Osteoblast (primary cell): ENCODE data around the gene RAPGEF3. TPM values are rescaled to one million over a fixed set of nuclear protein-coding genes. Genes with fewer than 3 reads are reported as not detected.

Source experiments
- DNase-seq: peaks from one replicate; pipeline ENCODE4 v3.0.0; 2011; ENCODE audit warnings: low spot score, mixed read lengths; ENCODE audit not compliant: insufficient read length; ENCODE audit errors: missing footprints
- H2AFZ ChIP-seq: 2 replicates; pipeline ENCODE4 v1.6.0; 2011; ENCODE audit warnings: mild to moderate bottlenecking, low read length
- H3K27ac ChIP-seq: 2 replicates; pipeline ENCODE4 v1.5.1; 2011; ENCODE audit warnings: mild to moderate bottlenecking, low read depth, low read length, moderate library complexity
- H3K27me3 ChIP-seq: 2 replicates; pipeline ENCODE4 v1.6.0; 2012; ENCODE audit warnings: mild to moderate bottlenecking, control low read depth, inconsistent platforms, low read length, moderate library complexity; ENCODE audit not compliant: insufficient read depth
- H3K36me3 ChIP-seq: 2 replicates; pipeline ENCODE4 v1.5.1; 2011; ENCODE audit warnings: mild to moderate bottlenecking, low read length, control low read depth, moderate library complexity; ENCODE audit not compliant: insufficient read depth
- H3K4me1 ChIP-seq: 2 replicates; pipeline ENCODE4 v1.5.1; 2011; ENCODE audit warnings: mild to moderate bottlenecking, low read length, control low read depth, moderate library complexity; ENCODE audit not compliant: insufficient read depth
- H3K4me2 ChIP-seq: 2 replicates; pipeline ENCODE4 v1.6.0; 2011; ENCODE audit warnings: mild to moderate bottlenecking, low read length; ENCODE audit not compliant: insufficient read depth
- H3K4me3 ChIP-seq: fragments of 200-600 bp; sonication (generic); 3 replicates; pipeline ENCODE4 v1.5.1; 2012; ENCODE audit warnings: mild to moderate bottlenecking, low read length, inconsistent platforms; ENCODE audit not compliant: insufficient read depth
- H3K79me2 ChIP-seq: 2 replicates; pipeline ENCODE4 v1.6.0; 2012; ENCODE audit warnings: mild to moderate bottlenecking, low read length, control low read depth, inconsistent platforms; ENCODE audit not compliant: insufficient read depth
- H3K9me3 ChIP-seq: 2 replicates; pipeline ENCODE4 v1.5.1; 2011; ENCODE audit warnings: low read depth, low read length, control low read depth
- H4K20me1 ChIP-seq: 2 replicates; pipeline ENCODE4 v1.6.0; 2012; ENCODE audit warnings: mild to moderate bottlenecking, low read length, control low read depth; ENCODE audit not compliant: insufficient read depth
- total RNA-seq: library from RNA; depleted of rRNA; stranded (reverse); fragments of >200 nt; gene quantifications from 2 replicates; pipeline ENCODE4 v1.2.3, GENCODE V29; 2012
- TF ChIP-seq, protein P1 (sequence below): IDR thresholded peaks from 2 replicates; pipeline ENCODE4 v1.5.1; 2011; ENCODE audit warnings: mild to moderate bottlenecking, low read depth, low read length, moderate library complexity; ENCODE audit errors: extremely low read depth

Gene RAPGEF3
- total RNA-seq, 1 donor, result 4.3 TPM

- H3K9me3 ChIP-seq, result no peaks in the 10 kb centered on the region
- H3K27ac ChIP-seq, result no peak overlapping the region
- H3K36me3 ChIP-seq, result no peaks in the 10 kb centered on the region
- no peaks in the 10 kb centered on the region for H3K27me3 ChIP-seq
- TF ChIP-seq, protein P1, sequence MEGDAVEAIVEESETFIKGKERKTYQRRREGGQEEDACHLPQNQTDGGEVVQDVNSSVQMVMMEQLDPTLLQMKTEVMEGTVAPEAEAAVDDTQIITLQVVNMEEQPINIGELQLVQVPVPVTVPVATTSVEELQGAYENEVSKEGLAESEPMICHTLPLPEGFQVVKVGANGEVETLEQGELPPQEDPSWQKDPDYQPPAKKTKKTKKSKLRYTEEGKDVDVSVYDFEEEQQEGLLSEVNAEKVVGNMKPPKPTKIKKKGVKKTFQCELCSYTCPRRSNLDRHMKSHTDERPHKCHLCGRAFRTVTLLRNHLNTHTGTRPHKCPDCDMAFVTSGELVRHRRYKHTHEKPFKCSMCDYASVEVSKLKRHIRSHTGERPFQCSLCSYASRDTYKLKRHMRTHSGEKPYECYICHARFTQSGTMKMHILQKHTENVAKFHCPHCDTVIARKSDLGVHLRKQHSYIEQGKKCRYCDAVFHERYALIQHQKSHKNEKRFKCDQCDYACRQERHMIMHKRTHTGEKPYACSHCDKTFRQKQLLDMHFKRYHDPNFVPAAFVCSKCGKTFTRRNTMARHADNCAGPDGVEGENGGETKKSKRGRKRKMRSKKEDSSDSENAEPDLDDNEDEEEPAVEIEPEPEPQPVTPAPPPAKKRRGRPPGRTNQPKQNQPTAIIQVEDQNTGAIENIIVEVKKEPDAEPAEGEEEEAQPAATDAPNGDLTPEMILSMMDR, result no peak
- peak; percentile 27 for DNase-seq
- H2AFZ ChIP-seq, result no peak overlapping the region
- no peaks in the 10 kb centered on the region for H3K79me2 ChIP-seq
- H3K4me1 ChIP-seq, result peaks cover 22% of the 10 kb centered on the region
- no peak overlapping the region for H3K4me2 ChIP-seq
- H4K20me1 ChIP-seq, result no peaks in the 10 kb centered on the region
- no peak overlapping the region for H3K4me3 ChIP-seq
These were observed 22.5 kb downstream of the RAPGEF3 start for GRCh38 chr12:47736216-47736615.

DNA sequence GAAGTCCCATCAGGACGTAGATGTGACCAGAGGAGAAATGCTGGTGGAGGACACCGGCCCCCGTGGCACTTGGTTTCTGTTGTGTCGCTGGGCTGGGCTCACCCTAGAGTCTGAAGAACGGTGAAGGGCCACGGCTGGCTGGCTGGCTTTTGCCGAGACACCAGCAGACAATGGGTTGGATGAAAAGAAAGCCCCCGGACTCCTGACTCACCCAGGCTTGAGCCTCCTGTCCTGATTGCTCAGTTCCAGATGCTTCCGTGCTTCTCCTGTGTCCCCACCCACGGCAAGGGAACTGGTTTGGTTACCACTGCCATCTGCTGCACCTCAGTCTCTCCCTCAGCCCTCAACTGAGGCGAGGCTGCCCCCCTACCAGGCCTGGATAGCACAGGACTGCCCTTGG is 23.0 kb downstream of the RAPGEF3 start:
- Histone ChIP-seq H3K27ac (no peak overlapping the region), H2AFZ (no peak overlapping the region), H3K4me3 (no peak overlapping the region), H4K20me1 (no peaks in the 10 kb centered on the region), H3K9me3 (no peaks in the 10 kb centered on the region), H3K79me2 (no peaks in the 10 kb centered on the region), H3K27me3 (no peaks in the 10 kb centered on the region), H3K4me2 (no peak overlapping the region), H3K4me1 (peaks cover 22% of the 10 kb centered on the region), H3K36me3 (no peaks in the 10 kb centered on the region)
- TF ChIP-seq, protein P1, result no peak
- peak; percentile 73 for DNase-seq

- Histone ChIP-seq H3K4me2 (no peak overlapping the region), H3K4me1 (peaks cover 30% of the 10 kb centered on the region), H3K27ac (no peak overlapping the region), H3K9me3 (no peaks in the 10 kb centered on the region), H3K27me3 (no peaks in the 10 kb centered on the region), H4K20me1 (no peaks in the 10 kb centered on the region), H3K36me3 (no peaks in the 10 kb centered on the region), H2AFZ (no peak overlapping the region), H3K79me2 (no peaks in the 10 kb centered on the region), H3K4me3 (no peak overlapping the region)
- TF ChIP-seq, protein P1, result no peak
- peak; percentile 63 for DNase-seq
These were observed 23.8 kb downstream of the RAPGEF3 start for GRCh38 chr12:47734725-47735480.

DNA sequence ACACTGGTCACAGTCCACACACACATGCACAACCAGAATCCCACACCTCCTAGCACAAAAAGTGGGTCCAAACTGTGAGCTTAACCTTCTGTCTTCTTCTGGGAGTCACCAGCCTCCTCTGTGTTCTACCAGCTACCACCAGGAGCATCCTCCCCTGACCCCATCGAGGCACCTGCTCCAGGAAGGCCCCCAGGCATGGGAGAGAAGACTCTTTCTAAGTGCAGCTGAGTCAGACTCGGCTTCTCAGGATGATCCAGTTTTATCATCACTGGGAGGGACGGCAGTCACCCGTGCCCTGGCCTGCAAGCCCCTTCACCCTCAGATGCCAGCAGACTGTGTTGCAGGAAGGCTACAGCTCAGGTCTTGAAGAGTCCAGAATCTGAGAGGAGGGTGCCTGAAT is 25.5 kb downstream of the RAPGEF3 start:
- H4K20me1 ChIP-seq, result no peaks in the 10 kb centered on the region
- peak; percentile 58 for DNase-seq
- H3K27me3 ChIP-seq, result no peaks in the 10 kb centered on the region
- no peak overlapping the region for H3K27ac ChIP-seq
- H3K4me2 ChIP-seq, result no peak overlapping the region
- H3K4me1 ChIP-seq, result peaks cover 41% of the 10 kb centered on the region
- no peak overlapping the region for H3K4me3 ChIP-seq
- no peak overlapping the region for H2AFZ ChIP-seq
- H3K9me3 ChIP-seq, result no peaks in the 10 kb centered on the region
- H3K36me3 ChIP-seq, result no peaks in the 10 kb centered on the region
- no peaks in the 10 kb centered on the region for H3K79me2 ChIP-seq
- TF ChIP-seq, protein P1, result no peak
